Neuronal stem cell (in vitro differentiated cells): ENCODE measurements around the gene TSSC4.

Experiments
- DNase-seq: peaks from one replicate; pipeline ENCODE4 v3.0.0-alpha.2; 2013; ENCODE audit warnings: low spot score
- H2AFZ ChIP-seq: one replicate; pipeline ENCODE4 v1.6.1; 2013; ENCODE audit warnings: mild to moderate bottlenecking, low read length, inconsistent platforms
- H2AK5ac ChIP-seq: 2 replicates; pipeline ENCODE4 v1.6.1; 2013; ENCODE audit warnings: low read depth, mild to moderate bottlenecking, inconsistent platforms, low read length, moderate library complexity, mixed read lengths
- H2BK120ac ChIP-seq: 2 replicates; pipeline ENCODE4 v1.6.1; 2013; ENCODE audit warnings: low read depth, mild to moderate bottlenecking, inconsistent platforms, low read length, moderate library complexity, mixed read lengths
- H2BK12ac ChIP-seq: one replicate; pipeline ENCODE4 v1.6.1; 2013; ENCODE audit warnings: low read length, inconsistent platforms
- H2BK15ac ChIP-seq: 2 replicates; pipeline ENCODE4 v1.6.1; 2013; ENCODE audit warnings: mild to moderate bottlenecking, low read length, inconsistent platforms, mixed read lengths
- H2BK5ac ChIP-seq: one replicate; pipeline ENCODE4 v1.6.1; 2013; ENCODE audit warnings: inconsistent platforms, mild to moderate bottlenecking, low read length, moderate library complexity
- H3K14ac ChIP-seq: one replicate; pipeline ENCODE4 v1.6.1; 2013; ENCODE audit warnings: low read length, inconsistent platforms
- H3K18ac ChIP-seq: 2 replicates; pipeline ENCODE4 v1.6.1; 2013; ENCODE audit warnings: low read length, inconsistent platforms
- H3K23ac ChIP-seq: 2 replicates; pipeline ENCODE4 v1.6.1; 2013; ENCODE audit warnings: low read depth, mild to moderate bottlenecking, mixed read lengths, low read length, inconsistent platforms; ENCODE audit not compliant: poor library complexity
- H3K27ac ChIP-seq: replicated peaks from 3 replicates; pipeline ENCODE4 v1.5.1; 2013; ENCODE audit warnings: low read length, inconsistent platforms
- H3K27me3 ChIP-seq, 3 experiments: 2 replicates each; pipeline ENCODE4 v1.6.1; 2013; ENCODE audit warnings: low read length in 3 of 3, mild to moderate bottlenecking in 2 of 3, inconsistent platforms in 1 of 3, low read depth in 1 of 3, mixed read lengths in 1 of 3, moderate library complexity in 1 of 3; ENCODE audit not compliant: control insufficient read depth in 3 of 3, insufficient read depth in 3 of 3
- H3K36me3 ChIP-seq, 2 donors: replicated peaks in 1 of 2; 2 replicates each; pipeline ENCODE4 v1.6.1; 2013; ENCODE audit warnings: low read length in 2 of 2; ENCODE audit not compliant: control insufficient read depth in 2 of 2, insufficient read depth in 2 of 2
- H3K4ac ChIP-seq: 2 replicates; pipeline ENCODE4 v1.6.1; 2013; ENCODE audit warnings: inconsistent platforms, mild to moderate bottlenecking, low read length, moderate library complexity
- H3K4me1 ChIP-seq, 2 donors: 1 replicate in 1 of 2; 2 replicates in 1 of 2; pipeline ENCODE4 v1.6.1; 2013; ENCODE audit warnings: low read length in 2 of 2, low read depth in 1 of 2; ENCODE audit not compliant: control insufficient read depth in 2 of 2, insufficient read depth in 1 of 2
- H3K4me2 ChIP-seq: one replicate; pipeline ENCODE4 v1.6.1; 2013; ENCODE audit warnings: mild to moderate bottlenecking, low read length, inconsistent platforms; ENCODE audit not compliant: insufficient read depth, poor library complexity, severe bottlenecking
- H3K4me3 ChIP-seq, 2 donors: 2 replicates each; pipeline ENCODE4 v1.5.1; 2013; ENCODE audit warnings: low read length in 2 of 2, mild to moderate bottlenecking in 2 of 2, inconsistent platforms in 1 of 2, moderate library complexity in 1 of 2
- H3K79me1 ChIP-seq: one replicate; pipeline ENCODE4 v1.6.1; 2013; ENCODE audit warnings: low read depth, mild to moderate bottlenecking, inconsistent platforms, low read length, moderate library complexity
- H3K9ac ChIP-seq: one replicate; pipeline ENCODE4 v1.6.1; 2013; ENCODE audit warnings: mild to moderate bottlenecking, low read depth, low read length, inconsistent platforms; ENCODE audit not compliant: poor library complexity
- H3K9me3 ChIP-seq, 2 donors: replicated peaks in 1 of 2; 2 replicates each; pipeline versions ENCODE3 to v1.6.1; 2013; ENCODE audit warnings: low read length in 2 of 2, mild to moderate bottlenecking in 2 of 2, inconsistent platforms in 1 of 2, low read depth in 1 of 2, mixed read lengths in 1 of 2, moderate library complexity in 1 of 2; ENCODE audit not compliant: control insufficient read depth in 2 of 2, insufficient read depth in 1 of 2
- H4K8ac ChIP-seq: one replicate; pipeline ENCODE4 v1.6.1; 2013; ENCODE audit warnings: low read depth, mild to moderate bottlenecking, inconsistent platforms, low read length, moderate library complexity
- H4K91ac ChIP-seq: one replicate; pipeline ENCODE4 v1.6.1; 2013; ENCODE audit warnings: low read length, low read depth, mild to moderate bottlenecking, inconsistent platforms; ENCODE audit not compliant: poor library complexity
- WGBS, 2 donors: extraction: QIAGEN DNeasy Blood & Tissue Kit; methylation state at CpG; one replicate each; pipeline ENCODE4 v1.1.7; 2013; ENCODE audit warnings: missing lambda C conversion rate in 2 of 2, mixed read lengths in 1 of 2; ENCODE audit not compliant: insufficient read length in 2 of 2, insufficient replicate concordance in 1 of 2; ENCODE audit errors: extremely low coverage in 2 of 2; 5-methylcytosine and 5-hydroxymethylcytosine counted together

Gene TSSC4

GRCh38 chr11:2411446-2412305 is 11.1 kb downstream of the TSSC4 start:
- WGBS, 2 donors = no CpG with 5 or more reads among the region's 30 CpGs

DNA sequence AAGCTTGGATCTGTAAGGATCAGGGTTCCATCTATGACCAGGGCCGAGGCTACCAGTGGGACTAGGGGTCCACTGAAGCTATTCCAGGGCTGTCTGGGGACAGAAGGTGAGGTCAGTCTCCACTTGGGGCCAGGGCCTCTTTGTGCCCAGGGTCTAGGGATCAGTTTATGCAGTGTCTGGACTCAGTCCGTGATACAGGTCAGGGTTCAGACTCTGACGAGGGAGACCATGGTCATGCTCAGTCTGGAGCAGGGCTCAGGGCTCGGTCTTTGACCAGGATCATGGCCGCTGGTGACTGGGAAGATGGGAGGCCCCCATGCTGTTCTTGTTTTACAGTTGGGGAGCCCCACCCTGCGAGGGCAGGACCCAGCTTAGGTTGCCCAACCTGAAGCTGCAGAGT is 11.8 kb downstream of the TSSC4 start:
- no peak overlapping the region for H2AFZ ChIP-seq
- no peak overlapping the region for H4K8ac ChIP-seq
- H2AK5ac ChIP-seq = peak overlapping the region; percentile 96
- no peak overlapping the region for H3K14ac ChIP-seq
- no peak overlapping the region for H3K23ac ChIP-seq
- no peak overlapping the region for H2BK120ac ChIP-seq
- H3K9me3 ChIP-seq = no peaks in the 10 kb centered on the region
- H3K4ac ChIP-seq = no peak overlapping the region
- no peaks in the 10 kb centered on the region for H3K27me3 ChIP-seq
- H3K27ac ChIP-seq = no peak overlapping the region
- H2BK12ac ChIP-seq = no peak overlapping the region
- no peaks in the 10 kb centered on the region for H3K79me1 ChIP-seq
- no CpG with 5 or more reads among the region's 6 CpGs for WGBS, 2 donors
- no peak overlapping the region for H3K9ac ChIP-seq
- DNase-seq = no peak
- H3K4me1 ChIP-seq = peaks cover 0 to 9% of the 10 kb centered on the region in 2 donors
- no peak overlapping the region for H3K4me3 ChIP-seq
- no peak overlapping the region for H2BK5ac ChIP-seq
- H3K36me3 ChIP-seq = no peaks in the 10 kb centered on the region
- no peak overlapping the region for H3K4me2 ChIP-seq
- peak overlapping the region; percentile 98 for H2BK15ac ChIP-seq
- H4K91ac ChIP-seq = no peak overlapping the region
- H3K18ac ChIP-seq = no peak overlapping the region

More at GRCh38 chr11:2411446-2412305, 11.1 kb downstream of the TSSC4 start:
- no peak overlapping the region for H4K8ac ChIP-seq
- H3K23ac ChIP-seq = peak overlapping the region; percentile 31
- no peaks in the 10 kb centered on the region for H3K36me3 ChIP-seq
- peak overlapping the region; percentile 88 for H2AK5ac ChIP-seq
- H2BK5ac ChIP-seq = peak overlapping the region; percentile 87
- H3K79me1 ChIP-seq = no peaks in the 10 kb centered on the region
- H2BK15ac ChIP-seq = peak overlapping the region; percentile 98
- peak overlapping the region; percentile 76 for H3K4ac ChIP-seq
- no peak for DNase-seq
- H3K18ac ChIP-seq = peak overlapping the region; percentile 64
- no peak overlapping the region for H4K91ac ChIP-seq
- no peaks in the 10 kb centered on the region for H3K9me3 ChIP-seq
- H2BK12ac ChIP-seq = peak overlapping the region; percentile 84
- H3K27ac ChIP-seq = no peak overlapping the region
- H3K4me3 ChIP-seq = no peak overlapping the region
- H3K27me3 ChIP-seq = no peaks in the 10 kb centered on the region
- no peak overlapping the region for H3K4me2 ChIP-seq
- H3K14ac ChIP-seq = peak overlapping the region; percentile 71
- peak overlapping the region; percentile 45 for H2AFZ ChIP-seq
- no peak overlapping the region for H3K9ac ChIP-seq
- peak overlapping the region; percentile 72 for H2BK120ac ChIP-seq
- H3K4me1 ChIP-seq = peaks cover 0 to 9% of the 10 kb centered on the region in 2 donors

DNA sequence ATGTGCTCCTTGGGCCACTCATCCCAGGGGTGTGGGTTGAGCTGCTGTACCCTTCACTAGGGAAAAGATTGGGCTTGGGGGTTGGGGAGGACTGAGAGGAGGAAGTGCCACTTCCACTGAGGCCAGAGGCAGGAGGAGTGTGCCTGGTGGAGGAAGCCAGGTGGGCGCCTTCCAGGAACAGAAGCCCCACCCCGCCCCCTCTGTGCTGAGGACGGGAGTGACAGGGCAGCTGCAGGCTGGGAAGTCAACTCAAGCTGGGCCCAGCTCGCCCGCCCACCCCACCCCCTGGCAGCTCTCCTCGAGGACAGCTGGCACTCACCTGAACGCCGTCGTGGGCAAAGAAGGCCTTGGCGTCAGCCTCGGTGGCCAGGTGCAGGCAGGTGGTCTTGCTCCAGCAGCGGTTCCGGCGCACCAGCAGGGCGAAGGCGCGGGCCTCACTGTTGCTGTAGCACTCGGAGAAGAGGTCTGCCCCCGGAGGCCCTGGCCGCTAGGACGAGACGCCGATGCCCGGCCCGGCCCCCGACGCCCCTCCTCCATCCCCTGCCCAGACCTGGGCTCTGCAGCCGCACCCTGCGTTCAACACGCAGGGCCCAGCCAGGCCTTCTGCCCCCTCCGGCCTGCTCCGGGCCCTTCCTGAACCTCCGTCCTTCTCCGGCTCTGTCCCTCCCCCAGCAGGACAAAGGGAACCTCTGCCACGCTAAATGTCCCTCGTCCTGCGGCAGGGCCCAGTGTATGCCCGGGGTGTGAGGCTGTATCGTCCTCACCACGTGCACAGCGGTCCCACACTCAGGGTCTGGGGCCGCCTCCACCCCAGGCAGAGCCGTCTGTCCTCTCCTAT is 13.4 kb downstream of the TSSC4 start:
- no peaks in the 10 kb centered on the region for H3K36me3 ChIP-seq
- H2AK5ac ChIP-seq = peak overlapping the region; percentile 98
- peaks cover 2% of the 10 kb centered on the region for H3K79me1 ChIP-seq
- H3K27ac ChIP-seq = no peak overlapping the region
- no CpG with 5 or more reads among the region's 43 CpGs for WGBS, 2 donors
- no peak overlapping the region for H3K4me3 ChIP-seq
- H3K18ac ChIP-seq = peak overlapping the region; percentile 76
- H3K9ac ChIP-seq = no peak overlapping the region
- no peaks in the 10 kb centered on the region for H3K9me3 ChIP-seq
- peak overlapping the region; percentile 37 for H2BK15ac ChIP-seq
- DNase-seq = no peak
- peak overlapping the region; percentile 65 for H4K8ac ChIP-seq
- peak overlapping the region; percentile 22 for H2BK12ac ChIP-seq
- peaks cover 0 to 9% of the 10 kb centered on the region in 2 donors for H3K4me1 ChIP-seq
- peak overlapping the region; percentile 80 for H3K23ac ChIP-seq
- no peak overlapping the region for H3K4ac ChIP-seq
- no peaks in the 10 kb centered on the region for H3K27me3 ChIP-seq
- peak overlapping the region; percentile 39 for H2BK5ac ChIP-seq
- H4K91ac ChIP-seq = peak overlapping the region; percentile 72
- H2AFZ ChIP-seq = peak overlapping the region; percentile 49
- no peak overlapping the region for H2BK120ac ChIP-seq
- H3K4me2 ChIP-seq = no peak overlapping the region
- peak overlapping the region; percentile 71 for H3K14ac ChIP-seq

GRCh38 chr11:2414616-2415015 is 14.1 kb downstream of the TSSC4 start:
- no peaks in the 10 kb centered on the region for H3K27me3 ChIP-seq
- H3K9ac ChIP-seq = no peak overlapping the region
- H3K4me2 ChIP-seq = no peak overlapping the region
- H3K18ac ChIP-seq = no peak overlapping the region
- H3K23ac ChIP-seq = peak overlapping the region; percentile 80
- no peak overlapping the region for H3K27ac ChIP-seq
- H3K36me3 ChIP-seq = no peaks in the 10 kb centered on the region
- H2BK5ac ChIP-seq = no peak overlapping the region
- H2BK12ac ChIP-seq = peak overlapping the region; percentile 58
- WGBS, 2 donors = no CpG with 5 or more reads among the region's 35 CpGs
- H3K4me1 ChIP-seq = peaks cover 0 to 4% of the 10 kb centered on the region in 2 donors
- no peak overlapping the region for H4K91ac ChIP-seq
- no peaks in the 10 kb centered on the region for H3K9me3 ChIP-seq
- no peak overlapping the region for H4K8ac ChIP-seq
- DNase-seq = no peak
- H3K79me1 ChIP-seq = peaks cover 2% of the 10 kb centered on the region
- H3K4me3 ChIP-seq = no peak overlapping the region
- H3K14ac ChIP-seq = peak overlapping the region; percentile 21
- peak overlapping the region; percentile 98 for H2AK5ac ChIP-seq
- H2BK15ac ChIP-seq = peak overlapping the region; percentile 92
- peak overlapping the region; percentile 49 for H2AFZ ChIP-seq
- no peak overlapping the region for H3K4ac ChIP-seq
- no peak overlapping the region for H2BK120ac ChIP-seq
